A549 (cell line): ENCODE results near the gene MCU. TPM values are rescaled to one million over a fixed set of nuclear protein-coding genes. Genes with fewer than 3 reads are reported as not detected.
A peak's percentile ranks its signal among the peaks of the same experiment; 100 is the strongest.

Experiments
- ATAC-seq, 2 experiments: fragments of 200-7000 bp in 1 of 2; fragments of >200 bp in 1 of 2; cut with Nextera tagmentation in 1 of 2; cut with Tn5 transposase in 1 of 2; 3 replicates each; pipeline versions ENCODE4 v1.8.0 to v1.9.1; 2018 to 2020; ENCODE audit warnings: mild to moderate bottlenecking in 1 of 2, moderate library complexity in 1 of 2
- CTCF ChIA-PET: fragments of 300-600 bp; sonication (Branson Sonifier 250); formaldehyde crosslinking; extraction: SDS; loops from one replicate; lab custom pipeline; 2021; ENCODE audit warnings: antibody characterized with exemption, inconsistent platforms; lab: Yijun Ruan, JAX
- POLR2A ChIA-PET: fragments of 350-600 bp; formaldehyde crosslinking; extraction: SDS; loops from one replicate; lab custom pipeline; 2021; ENCODE audit warnings: antibody characterized with exemption, inconsistent platforms; lab: Yijun Ruan, JAX
- DNase-seq, 2 experiments: peaks; one replicate each; pipeline versions ENCODE4 v3.0.0 to v3.0.0-alpha.2; 2011 to 2016; ENCODE audit warnings: low read depth in 1 of 2, low spot score in 1 of 2
- FAIRE-seq: peaks from 2 replicates; lab custom pipeline; 2011; peaks lifted over from hg19 to GRCh38; lab: Jason Lieb, UNC
- H3K27ac ChIP-seq, 2 experiments: fragments of >200 bp; sonication (Bioruptor Twin); formaldehyde crosslinking; 3 replicates each; pipeline ENCODE4 v1.5.1; 2016 to 2017
- H3K4me1 ChIP-seq: fragments of >200 bp; sonication (Bioruptor Twin); formaldehyde crosslinking; 3 replicates; pipeline ENCODE4 v1.6.1; 2016
- H3K4me2 ChIP-seq: fragments of >200 bp; sonication (Bioruptor Twin); formaldehyde crosslinking; 3 replicates; pipeline ENCODE4 v1.6.1; 2016
- H3K4me3 ChIP-seq: fragments of >200 bp; sonication (Bioruptor Twin); formaldehyde crosslinking; 3 replicates; pipeline ENCODE4 v1.5.1; 2016
- H3K9me3 ChIP-seq: fragments of >200 bp; sonication (Bioruptor Twin); formaldehyde crosslinking; 3 replicates; pipeline ENCODE4 v1.6.1; 2016
- BCL3 ChIP-seq: fragments of >200 bp; sonication (Bioruptor Twin); formaldehyde crosslinking; IDR thresholded peaks from 3 replicates; pipeline ENCODE4 v1.6.1; 2016
- BHLHE40 ChIP-seq: IDR thresholded peaks from 2 replicates; pipeline ENCODE4 v1.6.1; 2012; ENCODE audit warnings: low read depth, low read length, inconsistent platforms
- FOXS1 ChIP-seq: fragments of 250-450 bp; sonication (Bioruptor Pico); IDR thresholded peaks from 2 replicates; pipeline ENCODE4 v1.5.0; 2020; ENCODE audit warnings: mild to moderate bottlenecking, moderate library complexity
- HDAC2 ChIP-seq: fragments of 200-600 bp; sonication (generic); IDR thresholded peaks from 2 replicates; pipeline ENCODE4 v1.6.1; 2016
- HOXB5 ChIP-seq: fragments of 250-450 bp; sonication (Bioruptor Pico); IDR thresholded peaks from 2 replicates; pipeline ENCODE4 v1.5.0; 2020; ENCODE audit warnings: mild to moderate bottlenecking, moderate library complexity
- JUN ChIP-seq, 2 experiments: fragments of >200 bp; sonication (Bioruptor Twin); formaldehyde crosslinking; IDR thresholded peaks; 2 replicates in 1 of 2; 3 replicates in 1 of 2; pipeline ENCODE4 v1.6.1; 2016 to 2017
- KDM1A ChIP-seq: fragments of 200-600 bp; sonication (generic); IDR thresholded peaks from 2 replicates; pipeline ENCODE4 v1.6.1; 2016; ENCODE audit warnings: low read depth, mild to moderate bottlenecking
- PBX3 ChIP-seq: IDR thresholded peaks from 2 replicates; pipeline ENCODE4 v1.6.1; 2012
- PHF8 ChIP-seq: fragments of 200-600 bp; sonication (generic); IDR thresholded peaks from 2 replicates; pipeline ENCODE4 v1.6.1; 2016; ENCODE audit warnings: low read depth, mild to moderate bottlenecking, antibody characterized with exemption, moderate library complexity, borderline replicate concordance
- POLR2A ChIP-seq: IDR thresholded peaks from 2 replicates; pipeline ENCODE4 v1.6.1; 2012; ENCODE audit warnings: mild to moderate bottlenecking, low read length
- RAD21 ChIP-seq, 2 experiments: fragments of >200 bp in 1 of 2; sonication (Bioruptor Twin) in 1 of 2; formaldehyde crosslinking in 1 of 2; IDR thresholded peaks in 1 of 2; conservative IDR thresholded peaks in 1 of 2; 2 replicates in 1 of 2; 3 replicates in 1 of 2; pipeline ENCODE4 v1.6.1; 2012 to 2018; ENCODE audit warnings: inconsistent platforms in 1 of 2
- RARB ChIP-seq: fragments of 250-450 bp; sonication (Bioruptor Pico); IDR thresholded peaks from 2 replicates; pipeline ENCODE4 v1.8.0; 2021; ENCODE audit warnings: mild to moderate bottlenecking, moderate library complexity
- RFX5 ChIP-seq: fragments of 450-650 bp; IDR thresholded peaks from 2 replicates; pipeline ENCODE4 v1.7.1; 2014; ENCODE audit warnings: antibody characterized with exemption, mild to moderate bottlenecking, moderate library complexity
- SMC3 ChIP-seq: fragments of >200 bp; sonication (Bioruptor Twin); formaldehyde crosslinking; IDR thresholded peaks from 3 replicates; pipeline ENCODE4 v1.6.1; 2018; ENCODE audit warnings: inconsistent platforms
- WGBS: methylation state at CpG from one replicate; pipeline ENCODE4 v1.1.6; 2017; ENCODE audit errors: missing lambda C conversion rate; 5-methylcytosine and 5-hydroxymethylcytosine counted together
- polyA minus RNA-seq: library from RNA; depleted of rRNA, polyadenylated mRNA; stranded (reverse); fragments of >200 nt; gene quantifications from 2 replicates; pipeline ENCODE4 v1.2.3, GENCODE V29; 2011; rRNA and poly(A)+ RNA removed
- polyA plus RNA-seq, 4 experiments: library from polyadenylated mRNA; depleted of rRNA in 3 of 4; stranded (reverse); fragments of >200 nt; fragmentation: RNase III in 1 of 4; extraction: RNeasy Plus Mini Kit Qiagen cat#74134 plus additional on column Dnase treatment in 1 of 4; gene quantifications; 2 replicates in 3 of 4; 3 replicates in 1 of 4; pipeline ENCODE4 v1.2.3, GENCODE V29; 2011 to 2017
- TF ChIP-seq, protein P1 (sequence below): fragments of 250-450 bp; sonication (Bioruptor Pico); IDR thresholded peaks from 2 replicates; pipeline ENCODE4 v1.5.0; 2021; ENCODE audit warnings: mild to moderate bottlenecking, moderate library complexity, borderline replicate concordance

The MCU gene, protein sequence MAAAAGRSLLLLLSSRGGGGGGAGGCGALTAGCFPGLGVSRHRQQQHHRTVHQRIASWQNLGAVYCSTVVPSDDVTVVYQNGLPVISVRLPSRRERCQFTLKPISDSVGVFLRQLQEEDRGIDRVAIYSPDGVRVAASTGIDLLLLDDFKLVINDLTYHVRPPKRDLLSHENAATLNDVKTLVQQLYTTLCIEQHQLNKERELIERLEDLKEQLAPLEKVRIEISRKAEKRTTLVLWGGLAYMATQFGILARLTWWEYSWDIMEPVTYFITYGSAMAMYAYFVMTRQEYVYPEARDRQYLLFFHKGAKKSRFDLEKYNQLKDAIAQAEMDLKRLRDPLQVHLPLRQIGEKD
- 221 and 226 TPM in 2 replicates for polyA plus RNA-seq (2011; rRNA removed)
- 42.6 and 47.1 TPM in 2 replicates for polyA plus RNA-seq (2012; cell fraction: cytosol; rRNA removed)
- polyA plus RNA-seq (2012; cell fraction: nucleus; rRNA removed), result 40.7 and 48.6 TPM in 2 replicates
- 40.3 to 44.0 TPM (median 42.2 TPM) in 3 replicates for polyA plus RNA-seq (2017; fragmentation: RNase III; extraction: RNeasy Plus Mini Kit Qiagen cat#74134 plus additional on column Dnase treatment)
- 131 and 156 TPM in 2 replicates for polyA minus RNA-seq

DNA sequence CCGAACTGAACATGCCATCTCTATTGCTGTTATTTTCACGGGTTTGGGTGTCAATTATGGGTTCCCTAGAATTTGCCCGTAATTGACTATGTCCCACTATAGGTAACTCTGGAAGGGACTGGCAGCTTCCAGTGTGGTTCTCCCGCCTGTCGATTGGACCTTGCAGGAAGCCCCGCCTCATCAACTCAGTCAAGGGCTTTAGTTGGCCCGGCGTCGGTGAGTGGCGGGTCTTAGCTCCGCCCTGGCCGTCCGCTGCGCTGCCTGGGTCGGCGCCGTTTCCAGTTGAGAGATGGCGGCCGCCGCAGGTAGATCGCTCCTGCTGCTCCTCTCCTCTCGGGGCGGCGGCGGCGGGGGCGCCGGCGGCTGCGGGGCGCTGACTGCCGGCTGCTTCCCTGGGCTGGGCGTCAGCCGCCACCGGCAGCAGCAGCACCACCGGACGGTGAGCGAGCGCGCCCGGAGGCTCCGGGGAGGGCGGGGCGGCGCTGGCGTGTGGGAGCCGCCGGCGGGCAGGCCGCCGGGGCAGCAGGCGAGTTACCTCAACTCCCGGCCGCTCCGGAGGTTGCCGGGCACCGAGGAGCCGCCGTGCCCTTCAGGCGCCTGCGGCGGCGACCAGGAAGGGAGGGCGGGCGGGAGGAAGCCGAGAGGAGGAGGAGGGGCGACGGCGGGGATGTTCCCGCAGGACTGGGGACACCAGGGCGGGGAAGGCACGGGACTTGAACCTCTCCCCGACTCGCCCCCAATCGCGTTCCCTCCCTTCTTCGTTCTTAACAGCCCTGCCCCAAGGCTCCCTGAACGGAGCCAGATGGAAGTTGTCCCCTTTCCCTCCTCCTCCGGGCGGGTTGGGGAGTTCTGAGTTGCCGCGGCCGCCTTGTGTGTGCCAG, at the start of gene MCU:
TSS of gene MCU (plus strand) at position 281 of the 881 bp plus-strand sequence. CDS start at position 290, 9 bp downstream.
- TF ChIP-seq RARB (CRISPR knock-in tag) (no peak), JUN (IDR thresholded peaks at IDR 0.05) (peak; percentile 70 to 96), FOXS1 (CRISPR knock-in tag) (no peak), HDAC2 (no peak), PBX3 (peak; percentile 94), PHF8 (peak; percentile 47; the same call in 1 of the 2 replicates), HOXB5 (CRISPR knock-in tag) (0 out of 2 replicates have a peak, but pooled peaks have one; percentile 33), BCL3 (0 out of 3 replicates have a peak, but pooled peaks have one; percentile 68), POLR2A (peak; percentile 78), RFX5 (peak; percentile 51; the same call in 1 of the 2 replicates)
- TF ChIP-seq, protein P1, sequence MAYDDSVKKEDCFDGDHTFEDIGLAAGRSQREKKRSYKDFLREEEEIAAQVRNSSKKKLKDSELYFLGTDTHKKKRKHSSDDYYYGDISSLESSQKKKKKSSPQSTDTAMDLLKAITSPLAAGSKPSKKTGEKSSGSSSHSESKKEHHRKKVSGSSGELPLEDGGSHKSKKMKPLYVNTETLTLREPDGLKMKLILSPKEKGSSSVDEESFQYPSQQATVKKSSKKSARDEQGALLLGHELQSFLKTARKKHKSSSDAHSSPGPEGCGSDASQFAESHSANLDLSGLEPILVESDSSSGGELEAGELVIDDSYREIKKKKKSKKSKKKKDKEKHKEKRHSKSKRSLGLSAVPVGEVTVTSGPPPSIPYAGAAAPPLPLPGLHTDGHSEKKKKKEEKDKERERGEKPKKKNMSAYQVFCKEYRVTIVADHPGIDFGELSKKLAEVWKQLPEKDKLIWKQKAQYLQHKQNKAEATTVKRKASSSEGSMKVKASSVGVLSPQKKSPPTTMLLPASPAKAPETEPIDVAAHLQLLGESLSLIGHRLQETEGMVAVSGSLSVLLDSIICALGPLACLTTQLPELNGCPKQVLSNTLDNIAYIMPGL, result no peak
- under 1% methylated on average over 13 of the region's 83 CpGs for WGBS
- peak; percentile 90 to 91 for ATAC-seq
- H3K4me1 ChIP-seq, result peaks cover 74% of the 10 kb centered on the region
- ChIA-PET CTCF (interaction anchor here (0.6 to 7.6 kb wide), 11 partner anchors 9 to 145 kb away, joined by 3 to 85 read pairs (median 3); partner anchors contain the start of gene MICU1), POLR2A (interaction anchor here (0.5 to 2.3 kb wide), 21 partner anchors 9 to 404 kb away, joined by 3 to 11 read pairs (median 4); partner anchors contain the start of genes DNAJB12 and MICU1)
- FAIRE-seq, result peak; percentile 80
- peak within 1 kb of the TSS; percentile 86 for H3K4me2 ChIP-seq
- peak; percentile 93 to 97 for DNase-seq
- H3K27ac ChIP-seq, result peak within 1 kb of the TSS; percentile 96 to 99
- peak within 1 kb of the TSS; percentile 80 for H3K4me3 ChIP-seq
- no peaks in the 10 kb centered on the region for H3K9me3 ChIP-seq

- Histone ChIP-seq H3K4me3 (no peak overlapping the region), H3K27ac (0 out of 6 replicates have a peak overlapping the region, but pooled peaks of 1 of the 2 experiments have one; percentile 11), H3K4me2 (no peak overlapping the region), H3K9me3 (no peaks in the 10 kb centered on the region), H3K4me1 (peaks cover 25% of the 10 kb centered on the region)
- ATAC-seq (no peak), FAIRE-seq (no peak), DNase-seq (no peak)
- WGBS, result 89% methylated on average over 5 of the region's 5 CpGs
- CTCF ChIA-PET, result interaction anchor here (1.4 kb wide), 1 partner anchor 51 kb away, joined by 3 read pairs; no protein-coding TSS in a partner anchor
- TF ChIP-seq HDAC2 (no peak), KDM1A (no peak), BCL3 (no peak), SMC3 (no peak), BHLHE40 (no peak), RAD21 (conservative IDR thresholded peaks at IDR 0.05 in 1 of 2, IDR thresholded peaks at IDR 0.05 in 1 of 2) (no peak)
- POLR2A ChIA-PET, result no interaction called here
Measured at GRCh38 chr10:72642318-72642717, 49.6 kb upstream of the MCU start.
